Hematopoietic multipotent progenitor cell (in vitro differentiated cells): Measurements from ENCODE around the gene TMEM237. TPM values are rescaled to one million over a fixed set of nuclear protein-coding genes. Genes with fewer than 3 reads are reported as not detected.
"Not testable (repeated sequence)": the region's sequence is repeated elsewhere in the genome, so short reads cannot be mapped to it uniquely, and the experiment has no call there.

ENCODE experiments used
- DNase-seq, 3 donors: peaks; one replicate each; pipeline ENCODE4 v3.0.0-alpha.2; 2011 to 2015; ENCODE audit warnings: low read depth in 2 of 3, low spot score in 2 of 3
- total RNA-seq: library from RNA; depleted of rRNA; stranded (reverse); fragments of >200 nt; gene quantifications from one replicate; pipeline ENCODE4 v1.2.3, GENCODE V29; 2012

The TMEM237 gene
- 8.6 TPM for total RNA-seq

DNA sequence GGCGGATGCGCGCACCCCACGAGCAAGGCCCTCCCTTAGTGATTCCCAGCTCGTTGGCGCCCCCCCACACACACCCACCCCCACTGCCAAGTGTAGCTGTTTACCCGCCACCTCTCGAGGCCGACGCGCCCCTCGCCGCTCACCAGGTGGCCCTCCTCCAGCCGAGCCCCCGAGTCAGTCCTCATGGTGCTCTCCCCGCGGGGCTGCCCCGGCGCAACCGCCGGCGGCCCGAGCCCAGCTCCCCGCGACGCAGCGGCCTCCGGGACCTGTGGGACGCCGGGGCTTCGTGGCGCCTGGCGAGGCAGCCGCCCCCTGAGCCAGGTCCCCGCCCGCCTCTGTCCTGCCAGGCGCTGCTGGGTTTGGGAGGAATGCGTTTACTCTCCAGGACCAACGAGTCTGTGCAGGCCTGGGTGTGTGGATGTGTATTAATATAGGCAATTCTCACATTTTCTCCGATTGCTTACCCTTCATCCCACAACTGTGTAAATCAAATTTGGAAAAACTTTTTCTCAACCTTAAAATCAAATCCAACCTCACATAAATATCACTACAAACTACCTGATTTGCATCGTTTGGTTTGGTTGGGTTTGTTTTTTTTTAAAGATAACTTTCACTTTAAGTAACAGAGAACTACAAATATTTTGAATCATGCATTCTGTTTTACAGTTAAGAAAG lies at the start of gene TMEM237:
TSS of gene TMEM237 (minus strand) at position 288 of the 675 bp plus-strand sequence. CDS start at position 185, 103 bp downstream.
- peak in 2 of 3 donors; percentile 44 to 53 for DNase-seq

DNA sequence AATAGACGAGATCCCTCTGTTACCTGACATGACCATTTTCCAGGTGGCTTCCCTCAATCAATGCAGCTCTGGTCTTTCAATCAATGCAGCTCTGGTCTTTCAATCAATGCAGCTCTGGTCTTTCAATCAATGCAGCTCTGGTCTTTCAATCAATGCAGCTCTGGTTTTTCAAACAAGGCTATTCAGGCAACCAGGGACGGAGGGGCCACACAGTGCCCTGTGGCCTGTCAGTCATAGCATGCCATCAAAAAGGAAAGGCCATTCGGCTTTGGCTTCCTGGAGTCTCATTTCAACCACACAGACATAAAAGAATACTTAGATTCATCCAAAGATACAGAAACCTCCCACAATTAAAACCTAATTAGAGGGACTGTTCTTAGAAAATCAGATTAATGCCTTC lies 41.9 kb upstream of the TMEM237 start:
- DNase-seq, result no peak

- DNase-seq, result peak in 1 of 3 donors; percentile 8
Measured at GRCh38 chr2:201680743-201681142, 37.4 kb upstream of the TMEM237 start.

GRCh38 chr2:201678401-201678800 lies 35.1 kb upstream of the TMEM237 start:
- DNase-seq, result no peak

- DNase-seq, result no peak
Measured at GRCh38 chr2:201675454-201675853, 32.2 kb upstream of the TMEM237 start.

DNA sequence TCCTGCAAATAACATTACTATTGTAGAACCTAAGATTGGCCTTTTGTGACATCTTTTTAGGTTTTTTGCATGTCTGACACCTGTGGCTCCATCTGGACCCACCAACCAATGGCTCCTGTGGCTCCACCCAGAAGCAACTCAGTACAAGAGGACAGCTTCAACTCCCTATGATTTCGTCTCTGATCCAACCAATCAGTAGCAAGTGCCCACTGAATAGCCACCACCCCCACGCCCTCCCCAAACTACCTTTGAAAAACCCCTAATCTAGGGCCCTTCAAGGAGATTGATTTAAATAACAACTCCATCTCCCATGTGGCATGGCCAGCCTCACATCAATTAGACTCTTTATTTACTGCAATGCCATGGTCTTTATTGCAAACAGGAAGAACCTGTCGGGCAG lies 31.5 kb upstream of the TMEM237 start:
- DNase-seq, result no peak

DNA sequence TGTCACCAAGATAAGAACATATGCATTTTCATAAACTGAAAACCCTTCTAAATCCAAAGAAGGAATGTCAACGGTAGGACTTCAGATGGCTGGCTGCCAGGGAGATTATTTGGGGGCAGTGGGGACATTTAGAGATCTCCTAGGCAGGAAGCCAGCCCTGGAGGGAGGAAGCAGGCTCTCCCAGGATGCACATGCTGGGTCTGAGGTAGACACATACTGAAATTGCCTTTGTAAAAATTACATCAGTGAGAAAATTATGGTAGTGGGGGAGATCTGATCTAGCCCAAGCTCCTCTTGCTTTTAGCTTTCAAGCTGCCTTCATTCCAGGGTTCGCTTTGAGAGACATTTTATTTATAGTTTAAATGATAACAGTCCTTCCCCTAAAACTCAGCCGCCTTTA lies 31.0 kb upstream of the TMEM237 start:
- DNase-seq, result no peak

GRCh38 chr2:201673546-201673945 lies 30.2 kb upstream of the TMEM237 start:
- DNase-seq, result no peak

- DNase-seq, result not testable (repeated sequence)
Measured at GRCh38 chr2:201671205-201671604, 27.9 kb upstream of the TMEM237 start.

DNA sequence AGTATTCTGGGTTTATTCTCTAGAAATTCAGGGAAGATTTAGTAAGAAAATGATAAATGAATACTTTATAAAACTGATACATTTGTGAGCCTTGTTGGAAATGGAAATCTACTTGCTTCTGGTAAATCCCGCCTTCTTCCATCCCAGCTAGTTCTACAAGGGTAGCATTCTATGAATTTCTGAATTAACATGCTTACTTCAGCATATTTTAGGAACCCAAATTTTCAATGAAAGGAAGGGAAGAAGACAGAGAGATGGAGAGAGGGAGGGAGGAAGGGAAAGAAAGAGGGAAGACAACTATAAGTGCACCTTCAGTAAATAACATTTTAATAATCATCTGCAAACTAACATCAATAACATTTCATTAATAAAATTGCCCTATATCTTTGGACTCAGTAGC lies 26.6 kb upstream of the TMEM237 start:
- no peak for DNase-seq

GRCh38 chr2:201668402-201668910 lies 25.2 kb upstream of the TMEM237 start:
- no peak for DNase-seq

- no peak for DNase-seq
Measured at GRCh38 chr2:201664334-201664733, 21.0 kb upstream of the TMEM237 start.

GRCh38 chr2:201661366-201661765 lies 18.1 kb upstream of the TMEM237 start:
- DNase-seq, result no peak

DNA sequence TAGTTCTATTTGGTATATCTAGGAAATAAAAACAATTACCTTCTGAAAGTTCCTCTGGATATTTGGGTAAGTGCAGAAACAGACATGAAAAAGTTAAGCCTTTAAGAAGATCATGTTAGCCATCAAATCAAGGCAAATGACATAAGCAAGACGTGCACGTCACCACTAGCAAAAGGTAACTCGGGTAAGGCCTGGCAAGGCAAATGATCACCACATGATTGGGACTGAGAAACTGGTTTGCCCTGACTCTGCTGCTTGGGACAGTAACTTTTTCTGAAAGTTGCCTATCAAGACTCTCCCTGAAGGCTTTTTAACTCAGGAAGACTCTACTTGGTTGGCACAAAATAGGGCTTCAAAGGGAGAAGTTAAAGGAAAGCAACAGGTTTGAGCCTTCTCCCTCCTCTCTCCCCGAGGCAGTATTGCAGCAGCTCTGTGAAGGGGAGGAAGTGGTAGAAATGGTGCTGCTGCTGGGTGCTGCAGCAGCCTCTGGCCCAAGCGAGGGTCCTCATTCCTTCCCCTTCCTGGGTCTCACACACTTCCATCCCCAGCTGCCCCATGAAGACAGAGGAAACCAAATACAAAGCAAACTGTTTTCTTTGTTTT lies 17.1 kb upstream of the TMEM237 start:
- no peak for DNase-seq

DNA sequence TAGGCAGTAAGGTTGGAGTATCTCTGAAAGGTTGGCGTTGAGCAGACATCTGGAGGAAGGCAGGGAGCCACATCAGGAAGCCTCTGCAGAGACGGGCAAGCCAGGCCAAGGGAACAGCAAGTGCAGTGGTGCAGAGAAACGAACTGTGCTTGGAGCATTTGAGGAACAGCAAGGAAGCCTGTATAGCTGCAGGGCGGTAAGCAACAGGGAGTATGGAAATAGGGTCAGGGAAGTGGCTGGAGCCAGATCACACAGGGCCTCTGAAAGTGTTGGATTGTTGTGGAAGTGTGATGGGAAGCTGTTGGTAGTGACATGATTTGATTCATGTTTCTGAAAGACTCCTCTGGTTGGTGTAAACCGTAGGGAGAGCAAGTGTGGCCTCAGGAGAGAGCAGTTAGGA lies 13.4 kb upstream of the TMEM237 start:
- DNase-seq, result no peak

- no peak for DNase-seq
Measured at GRCh38 chr2:201656102-201656501, 12.8 kb upstream of the TMEM237 start.

- DNase-seq, result no peak
Measured at GRCh38 chr2:201654616-201655384, 11.5 kb upstream of the TMEM237 start.

GRCh38 chr2:201653221-201653620 lies 9.9 kb upstream of the TMEM237 start:
- DNase-seq, result no peak

DNA sequence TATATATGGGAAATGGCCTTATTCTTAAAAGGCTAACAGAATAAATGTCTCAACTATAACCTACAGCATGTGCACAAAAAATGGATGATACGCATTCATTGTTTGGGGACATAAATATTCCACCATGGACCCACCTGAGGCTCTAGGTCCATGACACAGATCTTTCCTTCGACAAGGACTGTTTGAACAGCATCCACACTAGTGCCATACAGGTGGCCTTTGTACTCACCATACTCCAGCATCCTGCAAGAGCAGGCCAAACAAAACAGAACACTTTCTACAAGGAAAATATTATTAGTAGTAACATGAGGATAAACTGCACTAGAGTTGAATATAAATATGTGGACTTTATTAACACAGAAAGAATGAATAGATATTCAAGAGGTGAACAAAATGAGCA lies 6.1 kb upstream of the TMEM237 start:
- no peak for DNase-seq

GRCh38 chr2:201647431-201647830 lies 4.1 kb upstream of the TMEM237 start:
- no peak for DNase-seq

DNA sequence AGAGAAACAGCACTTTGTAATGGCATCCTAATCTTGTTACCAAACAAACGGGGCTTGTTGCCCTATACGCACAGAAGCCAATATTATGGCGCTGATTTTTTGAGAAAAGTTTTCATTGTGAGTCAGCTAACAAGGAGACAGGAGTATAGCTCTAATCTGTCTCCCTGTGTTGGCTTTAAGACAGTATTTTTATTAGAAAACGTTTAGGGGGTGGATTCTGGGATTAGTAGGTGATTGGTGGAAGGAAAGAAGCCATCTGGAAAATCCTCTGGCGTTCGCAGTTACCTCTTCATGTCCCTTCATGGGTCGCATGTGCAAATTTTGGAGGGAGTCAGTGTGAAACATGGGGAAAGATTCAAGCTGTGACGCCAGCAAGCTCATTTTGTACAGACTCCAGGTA lies 698 bp upstream of the TMEM237 start:
- DNase-seq, result no peak
